ENCODE measurements around the gene MPHOSPH8. TPM values are rescaled to one million over a fixed set of nuclear protein-coding genes. Genes with fewer than 3 reads are reported as not detected.
A peak's percentile ranks its signal among the peaks of the same experiment; 100 is the strongest.

MPHOSPH8 gene
- total and polyA plus RNA-seq, 4 experiments from 2014 or later = 5.6 to 136 (median 77.6) TPM

DNA sequence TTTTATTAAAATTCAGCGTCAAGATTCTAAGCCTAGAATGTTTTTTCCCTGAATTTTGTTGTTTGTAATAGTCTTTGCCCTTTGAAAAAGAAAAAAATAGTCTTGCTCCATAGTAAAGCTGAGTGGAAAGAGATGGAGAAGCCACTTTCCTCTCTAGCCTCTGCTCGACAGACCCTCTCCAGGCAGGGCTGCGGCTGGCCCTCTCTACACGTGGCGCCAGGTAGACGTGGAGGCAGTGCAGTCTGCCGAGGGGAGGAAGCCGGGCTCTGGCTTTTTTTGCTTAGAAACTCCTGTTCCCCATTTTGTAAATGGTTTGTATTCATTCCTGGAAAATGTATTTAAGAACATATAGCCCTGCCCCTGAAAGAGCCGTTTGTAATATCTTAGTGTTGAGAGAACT is 35.3 kb downstream of the MPHOSPH8 start:
- intact Hi-C loops (cut with micrococcal nuclease) = no loop called here
- no peak overlapping the region for H3K4me3 ChIP-seq (ENCODE audit: low read length in 2 of 2)
- peaks cover 80% of the 10 kb centered on the region for H3K36me3 ChIP-seq (ENCODE audit: insufficient read depth, low read length)
- no peak overlapping the region for H3K4me3 Mint-ChIP-seq
- peak overlapping the region in 3 of 7 donors; percentile 5 to 18 (median 6) for H3K27ac Mint-ChIP-seq
- peaks cover 0 to 10% (median 4%) of the 10 kb centered on the region in 4 donors for H3K4me1 Mint-ChIP-seq
- H3K27me3 Mint-ChIP-seq = no peaks in the 10 kb centered on the region
- H3K9me3 Mint-ChIP-seq = peaks cover 0 to 2% (median 0%) of the 10 kb centered on the region in 8 donors
- no peaks in the 10 kb centered on the region for H3K4me1 ChIP-seq (ENCODE audit: insufficient read depth, low read length)
- H3K27ac ChIP-seq (ENCODE audit: low read depth, low read length) = no peak overlapping the region
- CTCF ChIA-PET (ENCODE audit: partially characterized antibody) = no interaction called here
- H3K36me3 Mint-ChIP-seq = peaks cover 63 to 85% of the 10 kb centered on the region in 2 donors
- no peaks in the 10 kb centered on the region for H3K9me3 ChIP-seq (ENCODE audit: control insufficient read depth in 1 of 2, low read length in 2 of 2)
- no peak for DNase-seq
- POLR2A ChIA-PET (ENCODE audit: partially characterized antibody) = no interaction called here
- H3K27me3 ChIP-seq (ENCODE audit: insufficient read depth, low read length) = no peaks in the 10 kb centered on the region

DNA sequence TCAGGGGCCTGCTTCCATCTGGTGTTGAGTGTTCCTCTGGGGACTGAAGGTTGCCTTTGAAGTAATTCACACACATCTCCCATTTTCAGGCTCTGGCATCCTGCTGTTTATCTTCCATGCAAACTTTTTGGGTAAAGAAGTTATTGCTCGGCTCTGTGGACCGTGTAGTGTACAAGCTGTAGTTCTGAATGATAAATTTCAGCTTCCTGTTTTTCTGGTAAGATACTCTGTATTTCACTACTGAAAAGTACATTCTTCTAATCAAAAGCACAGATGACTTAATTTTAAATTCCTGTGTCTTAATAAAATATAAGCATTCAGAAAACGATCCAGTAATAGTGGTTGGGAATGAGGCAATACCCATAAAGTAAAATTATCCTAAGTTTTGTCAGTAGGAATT is 36.7 kb downstream of the MPHOSPH8 start:
- Mint-ChIP-seq H3K27me3 (no peaks in the 10 kb centered on the region), H3K9me3 (peaks cover 0 to 2% (median 0%) of the 10 kb centered on the region in 8 donors), H3K27ac (peak overlapping the region in 3 of 7 donors; percentile 3 to 65 (median 53))

DNA sequence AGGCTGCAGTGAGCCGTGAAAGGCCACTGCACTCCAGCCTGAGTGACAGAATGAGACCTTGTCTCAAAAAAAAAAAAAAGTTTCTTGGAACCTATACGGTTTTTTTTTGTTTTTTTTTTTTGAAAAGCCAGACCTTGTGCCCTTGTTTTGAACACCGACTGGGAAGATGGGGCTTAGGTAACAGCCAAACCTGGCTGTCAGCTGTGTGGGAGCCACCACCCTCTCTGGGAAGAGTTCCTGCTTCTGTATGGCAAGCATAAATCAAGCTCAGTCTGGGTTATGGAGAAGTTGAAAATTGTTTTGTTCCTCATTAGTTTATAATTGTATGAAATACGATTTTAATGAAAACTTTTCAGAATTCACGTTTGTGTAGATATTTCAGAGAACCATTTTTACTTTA is 39.5 kb downstream of the MPHOSPH8 start:
- H3K27me3 ChIP-seq (ENCODE audit: insufficient read depth, low read length) = no peaks in the 10 kb centered on the region
- Mint-ChIP-seq H3K9me3 (no peaks in the 10 kb centered on the region), H3K27ac (no peak overlapping the region), H3K36me3 (peaks cover 56 to 82% of the 10 kb centered on the region in 2 donors), H3K4me1 (peaks cover 0 to 5% (median 3%) of the 10 kb centered on the region in 4 donors), H3K27me3 (no peaks in the 10 kb centered on the region), H3K4me3 (no peak overlapping the region)
- H3K4me3 ChIP-seq (ENCODE audit: low read length in 2 of 2) = no peak overlapping the region
- ChIA-PET CTCF (ENCODE audit: partially characterized antibody) (no interaction called here), POLR2A (ENCODE audit: partially characterized antibody) (no interaction called here)
- H3K9me3 ChIP-seq (ENCODE audit: control insufficient read depth in 1 of 2, low read length in 2 of 2) = no peaks in the 10 kb centered on the region
- no peak overlapping the region for H3K27ac ChIP-seq (ENCODE audit: low read depth, low read length)
- intact Hi-C loops (cut with micrococcal nuclease) = no loop called here
- no peak for DNase-seq
- H3K4me1 ChIP-seq (ENCODE audit: insufficient read depth, low read length) = no peaks in the 10 kb centered on the region
- peaks cover 77% of the 10 kb centered on the region for H3K36me3 ChIP-seq (ENCODE audit: insufficient read depth, low read length)

More for the DNA sequence above, 36.7 kb downstream of the MPHOSPH8 start:
- Histone ChIP-seq H3K9me3 (ENCODE audit: control insufficient read depth in 1 of 2, low read length in 2 of 2) (no peaks in the 10 kb centered on the region), H3K4me1 (ENCODE audit: insufficient read depth, low read length) (no peaks in the 10 kb centered on the region), H3K27me3 (ENCODE audit: insufficient read depth, low read length) (no peaks in the 10 kb centered on the region), H3K36me3 (ENCODE audit: insufficient read depth, low read length) (peaks cover 83% of the 10 kb centered on the region), H3K4me3 (ENCODE audit: low read length in 2 of 2) (no peak overlapping the region), H3K27ac (ENCODE audit: low read depth, low read length) (no peak overlapping the region)
- Mint-ChIP-seq H3K4me1 (peaks cover 0 to 7% (median 1%) of the 10 kb centered on the region in 4 donors), H3K4me3 (no peak overlapping the region), H3K36me3 (peaks cover 60 to 85% of the 10 kb centered on the region in 2 donors)
- POLR2A ChIA-PET (ENCODE audit: partially characterized antibody) = no interaction called here
- DNase-seq = no peak
- intact Hi-C loops (cut with micrococcal nuclease) = no loop called here
- CTCF ChIA-PET (ENCODE audit: partially characterized antibody) = no interaction called here

- ChIA-PET POLR2A (ENCODE audit: partially characterized antibody) (interaction anchor here (0.7 to 0.9 kb wide), 2 partner anchors 8 to 190 kb away, joined by 3 read pairs; no protein-coding TSS in a partner anchor), CTCF (ENCODE audit: partially characterized antibody) (no interaction called here)
- H3K4me1 ChIP-seq (ENCODE audit: insufficient read depth, low read length) = no peaks in the 10 kb centered on the region
- Mint-ChIP-seq H3K36me3 (peaks cover 48 to 82% of the 10 kb centered on the region in 2 donors), H3K4me1 (peaks cover 0 to 5% (median 4%) of the 10 kb centered on the region in 4 donors), H3K27me3 (no peaks in the 10 kb centered on the region), H3K4me3 (no peak overlapping the region), H3K9me3 (no peaks in the 10 kb centered on the region), H3K27ac (peak overlapping the region in 3 of 7 donors; percentile 1 to 53 (median 42))
- H3K27me3 ChIP-seq (ENCODE audit: insufficient read depth, low read length) = no peaks in the 10 kb centered on the region
- intact Hi-C loops (cut with micrococcal nuclease) = no loop called here
- no peaks in the 10 kb centered on the region for H3K9me3 ChIP-seq (ENCODE audit: control insufficient read depth in 1 of 2, low read length in 2 of 2)
- H3K27ac ChIP-seq (ENCODE audit: low read depth, low read length) = no peak overlapping the region
- H3K4me3 ChIP-seq (ENCODE audit: low read length in 2 of 2) = no peak overlapping the region
- peaks cover 69% of the 10 kb centered on the region for H3K36me3 ChIP-seq (ENCODE audit: insufficient read depth, low read length)
- DNase-seq = no peak
Measured at GRCh38 chr13:19673473-19674430, 40.3 kb downstream of the MPHOSPH8 start.

DNA sequence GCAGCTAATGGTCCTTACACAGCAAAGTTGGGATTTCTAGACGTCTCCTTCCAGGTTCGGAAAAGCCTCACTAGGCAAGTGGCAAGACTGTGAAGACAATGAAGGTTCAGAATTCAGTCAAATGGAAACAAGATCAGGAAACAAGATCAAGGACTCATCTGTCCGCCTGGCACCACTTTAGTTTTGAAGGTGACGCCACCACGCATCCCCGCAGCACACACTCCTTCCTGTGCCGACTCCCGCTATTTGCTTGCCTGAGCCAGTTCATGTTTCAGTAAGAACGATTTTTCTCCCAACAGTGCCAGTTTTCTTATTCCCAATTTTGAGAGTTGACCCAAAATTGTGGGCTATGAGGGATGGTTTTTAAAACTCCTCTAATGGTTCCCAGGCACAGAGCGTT is 41.4 kb downstream of the MPHOSPH8 start:
- Histone ChIP-seq H3K4me3 (ENCODE audit: low read length in 2 of 2) (no peak overlapping the region), H3K27ac (ENCODE audit: low read depth, low read length) (no peak overlapping the region), H3K9me3 (ENCODE audit: control insufficient read depth in 1 of 2, low read length in 2 of 2) (no peaks in the 10 kb centered on the region), H3K36me3 (ENCODE audit: insufficient read depth, low read length) (peaks cover 61% of the 10 kb centered on the region), H3K27me3 (ENCODE audit: insufficient read depth, low read length) (no peaks in the 10 kb centered on the region), H3K4me1 (ENCODE audit: insufficient read depth, low read length) (no peaks in the 10 kb centered on the region)
- CTCF ChIA-PET (ENCODE audit: partially characterized antibody) = interaction anchor here (0.6 to 1.5 kb wide), 2 partner anchors 214 to 490 kb away, joined by 3 read pairs; no protein-coding TSS in a partner anchor
- Mint-ChIP-seq H3K9me3 (no peaks in the 10 kb centered on the region), H3K27me3 (no peaks in the 10 kb centered on the region), H3K36me3 (peaks cover 41 to 79% of the 10 kb centered on the region in 2 donors), H3K4me1 (peaks cover 0 to 7% (median 4%) of the 10 kb centered on the region in 4 donors), H3K4me3 (no peak overlapping the region), H3K27ac (peak overlapping the region in 5 of 7 donors; percentile 19 to 67 (median 43))
- intact Hi-C loops (cut with micrococcal nuclease) = no loop called here
- POLR2A ChIA-PET (ENCODE audit: partially characterized antibody) = interaction anchor here (0.7 to 0.9 kb wide), 2 partner anchors 9 to 189 kb away, joined by 3 read pairs; no protein-coding TSS in a partner anchor
- DNase-seq = no peak

GRCh38 chr13:19676168-19676567 is 42.7 kb downstream of the MPHOSPH8 start:
- Histone ChIP-seq H3K27ac (ENCODE audit: low read depth, low read length) (no peak overlapping the region), H3K4me1 (ENCODE audit: insufficient read depth, low read length) (no peaks in the 10 kb centered on the region), H3K9me3 (ENCODE audit: control insufficient read depth in 1 of 2, low read length in 2 of 2) (no peaks in the 10 kb centered on the region), H3K27me3 (ENCODE audit: insufficient read depth, low read length) (no peaks in the 10 kb centered on the region), H3K36me3 (ENCODE audit: insufficient read depth, low read length) (peaks cover 51% of the 10 kb centered on the region), H3K4me3 (ENCODE audit: low read length in 2 of 2) (no peak overlapping the region)
- Mint-ChIP-seq H3K4me1 (peaks cover 0 to 7% (median 4%) of the 10 kb centered on the region in 4 donors), H3K36me3 (peaks cover 34 to 73% of the 10 kb centered on the region in 2 donors), H3K9me3 (no peaks in the 10 kb centered on the region), H3K27ac (peak overlapping the region in 4 of 7 donors; percentile 42 to 83 (median 68)), H3K4me3 (no peak overlapping the region), H3K27me3 (no peaks in the 10 kb centered on the region)
- POLR2A ChIA-PET (ENCODE audit: partially characterized antibody) = no interaction called here
- intact Hi-C loops (cut with micrococcal nuclease) = no loop called here
- no peak for DNase-seq
- CTCF ChIA-PET (ENCODE audit: partially characterized antibody) = interaction anchor here (0.9 to 1.5 kb wide), 3 partner anchors 10 to 212 kb away, joined by 3 read pairs; no protein-coding TSS in a partner anchor

- no peak for DNase-seq
- peak overlapping the region in 2 of 7 donors; percentile 42 to 43 for H3K27ac Mint-ChIP-seq
- Histone ChIP-seq H3K9me3 (ENCODE audit: control insufficient read depth in 1 of 2, low read length in 2 of 2) (no peaks in the 10 kb centered on the region), H3K27ac (ENCODE audit: low read depth, low read length) (no peak overlapping the region), H3K4me3 (ENCODE audit: low read length in 2 of 2) (no peak overlapping the region), H3K4me1 (ENCODE audit: insufficient read depth, low read length) (no peaks in the 10 kb centered on the region), H3K36me3 (ENCODE audit: insufficient read depth, low read length) (peaks cover 14% of the 10 kb centered on the region), H3K27me3 (ENCODE audit: insufficient read depth, low read length) (no peaks in the 10 kb centered on the region)
- POLR2A ChIA-PET (ENCODE audit: partially characterized antibody) = no interaction called here
- CTCF ChIA-PET (ENCODE audit: partially characterized antibody) = no interaction called here
- H3K4me1 Mint-ChIP-seq = peaks cover 17 to 27% (median 26%) of the 10 kb centered on the region in 4 donors
- no peaks in the 10 kb centered on the region for H3K9me3 Mint-ChIP-seq
- intact Hi-C loops (cut with micrococcal nuclease) = no loop called here
- H3K4me3 Mint-ChIP-seq = no peak overlapping the region
- H3K36me3 Mint-ChIP-seq = peaks cover 13 to 49% of the 10 kb centered on the region in 2 donors
- H3K27me3 Mint-ChIP-seq = no peaks in the 10 kb centered on the region
Measured at GRCh38 chr13:19680751-19681150, 47.3 kb downstream of the MPHOSPH8 start.
